HG02943 (cell line): Measurements from ENCODE around the gene EGLN1.

ENCODE experiments used
- ATAC-seq: cut with Tn5 transposase; IDR thresholded peaks from one replicate; pipeline ENCODE4 v1.9.1; 2021; ENCODE audit warnings: mild to moderate bottlenecking, low read depth, moderate library complexity; ENCODE audit not compliant: unreplicated experiment

EGLN1 gene

GRCh38 chr1:231422798-231423309 is 767 bp upstream of the EGLN1 start:
- ATAC-seq: no peak

GRCh38 chr1:231421546-231421970 is 529 bp downstream of the EGLN1 start:
- ATAC-seq: peak; percentile 32

- ATAC-seq: peak; percentile 14
Measured at GRCh38 chr1:231420959-231421545, 1.0 kb downstream of the EGLN1 start.

- ATAC-seq: peak; percentile 2
Measured at GRCh38 chr1:231420299-231420958, 1.7 kb downstream of the EGLN1 start.

- no peak for ATAC-seq
Measured at GRCh38 chr1:231419738-231420298, 2.3 kb downstream of the EGLN1 start.

- ATAC-seq: no peak
Measured at GRCh38 chr1:231419147-231419546, 2.9 kb downstream of the EGLN1 start.

GRCh38 chr1:231418741-231419107 is 3.4 kb downstream of the EGLN1 start:
- ATAC-seq: no peak

GRCh38 chr1:231418101-231418740 is 3.9 kb downstream of the EGLN1 start:
- ATAC-seq: no peak

- no peak for ATAC-seq
Measured at GRCh38 chr1:231417513-231417912, 4.6 kb downstream of the EGLN1 start.

- no peak for ATAC-seq
Measured at GRCh38 chr1:231416901-231417300, 5.2 kb downstream of the EGLN1 start.

- ATAC-seq: no peak
Measured at GRCh38 chr1:231415018-231415583, 7.0 kb downstream of the EGLN1 start.

- no peak for ATAC-seq
Measured at GRCh38 chr1:231414260-231415016, 7.6 kb downstream of the EGLN1 start.

GRCh38 chr1:231413749-231414082 is 8.4 kb downstream of the EGLN1 start:
- ATAC-seq: no peak

- ATAC-seq: no peak
Measured at GRCh38 chr1:231411036-231411531, 11.0 kb downstream of the EGLN1 start.

- ATAC-seq: no peak
Measured at GRCh38 chr1:231410036-231410612, 12.0 kb downstream of the EGLN1 start.

GRCh38 chr1:231408528-231409094 is 13.5 kb downstream of the EGLN1 start:
- ATAC-seq: no peak

- ATAC-seq: no peak
Measured at GRCh38 chr1:231407547-231408396, 14.3 kb downstream of the EGLN1 start.

GRCh38 chr1:231407049-231407448 is 15.0 kb downstream of the EGLN1 start:
- ATAC-seq: no peak

- ATAC-seq: no peak
Measured at GRCh38 chr1:231404318-231404717, 17.8 kb downstream of the EGLN1 start.
